Measurements from ENCODE around the gene TPT1.

GRCh38 chr13:45339399-45339798 is 1.6 kb downstream of the TPT1 start:
- TF ChIP-seq CTCF (conservative IDR thresholded peaks at IDR 0.05; ENCODE audit: low read length) (no peak), EZH2phosphoT487 (IDR thresholded peaks at IDR 0.05; ENCODE audit: borderline replicate concordance) (no peak)

Measured in Loucy (cell line).